ENCODE data around the gene MAJIN.

DNA sequence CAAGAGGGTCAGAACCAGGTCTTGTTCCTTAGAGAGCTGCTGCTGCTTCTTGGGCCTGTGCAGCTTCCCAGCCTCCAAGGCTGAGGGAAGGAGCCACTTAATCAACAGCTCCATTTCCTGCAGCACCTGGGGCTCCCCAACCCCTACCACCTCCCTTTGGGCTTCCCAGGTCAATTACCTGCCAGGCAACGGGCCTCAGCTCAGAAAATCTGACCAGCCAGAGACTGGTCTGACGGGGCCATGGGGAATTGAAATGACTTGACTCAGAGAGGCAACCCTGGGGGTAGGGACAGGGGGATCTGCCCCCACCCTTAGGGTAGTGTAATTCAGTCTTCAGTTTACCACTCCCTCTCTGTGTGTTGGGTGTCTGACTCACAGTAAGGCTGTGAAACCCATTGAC is 4.7 kb upstream of the MAJIN start:
- TF ChIP-seq NKRF (IDR thresholded peaks at IDR 0.05; ENCODE audit: borderline replicate concordance) (no peak), NRF1 (conservative IDR thresholded peaks at IDR 0.05 in 1 of 2, IDR thresholded peaks at IDR 0.05 in 1 of 2) (no peak), RB1 (IDR thresholded peaks at IDR 0.05; ENCODE audit: low read depth) (no peak)

All from K562 (cell line).